SU-DHL-6 (cell line): Measurements from ENCODE around the gene SLC13A1.

Experiments
- H2AFZ ChIP-seq: fragments of 200-600 bp; sonication (generic); 2 replicates; pipeline ENCODE4 v1.6.1; 2014; ENCODE audit warnings: low read depth, mild to moderate bottlenecking, moderate library complexity, mixed read lengths, antibody characterized with exemption, low read length; ENCODE audit not compliant: severe bottlenecking
- H3F3A ChIP-seq: fragments of 200-600 bp; shearing (Covaris generic); 2 replicates; pipeline ENCODE4 v1.6.0; 2016; ENCODE audit warnings: antibody characterized with exemption, mild to moderate bottlenecking; ENCODE audit not compliant: insufficient read depth
- H3K27ac ChIP-seq: fragments of 200-600 bp; sonication (generic); 2 replicates; pipeline ENCODE4 v1.5.1; 2016; ENCODE audit warnings: low read depth, mild to moderate bottlenecking, low read length, moderate library complexity, mixed read lengths
- H3K27me3 ChIP-seq: fragments of 200-600 bp; sonication (generic), shearing (Covaris generic); 2 replicates; pipeline ENCODE4 v1.6.0; 2014; ENCODE audit warnings: mild to moderate bottlenecking, low read length
- H3K36me3 ChIP-seq: fragments of 200-600 bp; sonication (generic); 2 replicates; pipeline ENCODE4 v1.6.1; 2014; ENCODE audit warnings: mild to moderate bottlenecking, low read length, mixed read lengths
- H3K4me2 ChIP-seq: fragments of 300-600, 200-600 bp; shearing (Covaris generic), sonication (generic); 2 replicates; pipeline ENCODE4 v1.6.0; 2014; ENCODE audit warnings: low read length, low read depth, mild to moderate bottlenecking; ENCODE audit not compliant: poor library complexity, severe bottlenecking
- H3K4me3 ChIP-seq: fragments of 200-600 bp; sonication (generic); 2 replicates; pipeline ENCODE4 v1.5.1; 2014; ENCODE audit warnings: antibody characterized with exemption, low read length, mild to moderate bottlenecking, mixed read lengths; ENCODE audit not compliant: insufficient read depth, poor library complexity, severe bottlenecking
- H3K79me2 ChIP-seq: fragments of 200-600 bp; sonication (generic); 2 replicates; pipeline ENCODE4 v1.6.1; 2014; ENCODE audit warnings: mild to moderate bottlenecking, low read length, moderate library complexity; ENCODE audit not compliant: insufficient read depth
- H3K9ac ChIP-seq: fragments of 200-600 bp; sonication (generic); 2 replicates; pipeline ENCODE4 v1.7.0; 2014; ENCODE audit warnings: mild to moderate bottlenecking, low read length
- H3K9me2 ChIP-seq: fragments of 200-600 bp; sonication (generic); replicated peaks from 2 replicates; pipeline ENCODE4 v1.6.1; 2014; ENCODE audit warnings: low read length; ENCODE audit not compliant: insufficient read depth
- H3K9me3 ChIP-seq: fragments of 200-600 bp; sonication (generic); 2 replicates; pipeline ENCODE4 v1.6.1; 2014; ENCODE audit warnings: low read length, mixed read lengths; ENCODE audit not compliant: insufficient read depth
- H4K20me1 ChIP-seq: fragments of 200-600 bp; sonication (generic); 2 replicates; pipeline ENCODE4 v1.6.1; 2014; ENCODE audit warnings: low read depth, mild to moderate bottlenecking, antibody characterized with exemption, low read length, moderate library complexity, mixed read lengths
- CTCF ChIP-seq: fragments of 200-600 bp; sonication (generic); IDR thresholded peaks from one replicate; pipeline ENCODE4 v1.5.1; 2017; ENCODE audit warnings: antibody characterized with exemption, mild to moderate bottlenecking, low read length, moderate library complexity; ENCODE audit not compliant: insufficient read depth, poor library complexity, severe bottlenecking
- EZH2phosphoT487 ChIP-seq: fragments of 200-600 bp; sonication (generic), shearing (Covaris generic); conservative IDR thresholded peaks from 2 replicates; pipeline ENCODE4 v1.6.1; 2018; ENCODE audit warnings: mild to moderate bottlenecking, antibody characterized with exemption, low read length, moderate library complexity, mixed read lengths

Gene SLC13A1

GRCh38 chr7:123190109-123190831, 9.5 kb downstream of the SLC13A1 start:
- Histone ChIP-seq H3K9me3 (no peaks in the 10 kb centered on the region), H3K4me3 (no peak overlapping the region), H2AFZ (no peak overlapping the region), H3F3A (no peaks in the 10 kb centered on the region), H3K9me2 (no peaks in the 10 kb centered on the region), H4K20me1 (no peaks in the 10 kb centered on the region), H3K27ac (no peak overlapping the region), H3K9ac (no peak overlapping the region), H3K27me3 (no peaks in the 10 kb centered on the region), H3K4me2 (no peak overlapping the region), H3K79me2 (no peaks in the 10 kb centered on the region), H3K36me3 (no peaks in the 10 kb centered on the region)
- TF ChIP-seq EZH2phosphoT487 (no peak), CTCF (no peak)

- no peak overlapping the region for H3K9ac ChIP-seq
- no peaks in the 10 kb centered on the region for H3K9me3 ChIP-seq
- no peaks in the 10 kb centered on the region for H3K79me2 ChIP-seq
- H3K36me3 ChIP-seq: no peaks in the 10 kb centered on the region
- H3K4me3 ChIP-seq: no peak overlapping the region
- H2AFZ ChIP-seq: no peak overlapping the region
- no peaks in the 10 kb centered on the region for H3F3A ChIP-seq
- TF ChIP-seq CTCF: no peak
- TF ChIP-seq EZH2phosphoT487: no peak
- H3K9me2 ChIP-seq: no peaks in the 10 kb centered on the region
- H3K27ac ChIP-seq: no peak overlapping the region
- no peaks in the 10 kb centered on the region for H3K27me3 ChIP-seq
- no peaks in the 10 kb centered on the region for H4K20me1 ChIP-seq
- H3K4me2 ChIP-seq: no peak overlapping the region
Measured at GRCh38 chr7:123185756-123186155, 14.0 kb downstream of the SLC13A1 start.

- Histone ChIP-seq H3K9ac (no peak overlapping the region), H3K4me3 (no peak overlapping the region), H3F3A (no peaks in the 10 kb centered on the region), H4K20me1 (no peaks in the 10 kb centered on the region), H3K9me3 (no peaks in the 10 kb centered on the region), H3K27ac (no peak overlapping the region), H3K27me3 (no peaks in the 10 kb centered on the region), H3K79me2 (no peaks in the 10 kb centered on the region), H3K9me2 (no peaks in the 10 kb centered on the region), H3K4me2 (no peak overlapping the region), H2AFZ (no peak overlapping the region), H3K36me3 (no peaks in the 10 kb centered on the region)
- TF ChIP-seq EZH2phosphoT487 (no peak), CTCF (no peak)
Measured at GRCh38 chr7:123184271-123184670, 15.5 kb downstream of the SLC13A1 start.
